Stimulated activated CD4-positive, alpha-beta T cell treated with anti-CD3 and anti-CD28 coated beads, Interleukin-4, amount 100 ng/mL, for 1 hour (primary cell): ENCODE data around the gene FAM149A.
A peak's percentile ranks its signal among the peaks of the same experiment; 100 is the strongest.

ENCODE experiments used
- DNase-seq: peaks from one replicate; pipeline ENCODE4 v3.0.0-alpha.2; 2020

FAM149A gene

GRCh38 chr4:186159613-186160012 lies 55.1 kb downstream of the FAM149A start:
- DNase-seq, result no peak

GRCh38 chr4:186161138-186161537 lies 56.6 kb downstream of the FAM149A start:
- DNase-seq, result peak; percentile 19

GRCh38 chr4:186166852-186167512 lies 62.5 kb downstream of the FAM149A start:
- DNase-seq, result no peak

GRCh38 chr4:186167605-186168004 lies 63.1 kb downstream of the FAM149A start:
- no peak for DNase-seq

- no peak for DNase-seq
Observed at GRCh38 chr4:186168750-186169149, 64.2 kb downstream of the FAM149A start.

- DNase-seq, result no peak
Observed at GRCh38 chr4:186169333-186169944, 64.9 kb downstream of the FAM149A start.

GRCh38 chr4:186169945-186170802 lies 65.7 kb downstream of the FAM149A start:
- DNase-seq, result no peak

GRCh38 chr4:186170966-186171365 lies 66.5 kb downstream of the FAM149A start:
- no peak for DNase-seq

- DNase-seq, result no peak
Observed at GRCh38 chr4:186172546-186172945, 68.0 kb downstream of the FAM149A start.

- DNase-seq, result no peak
Observed at GRCh38 chr4:186188107-186188506, 83.6 kb downstream of the FAM149A start.

GRCh38 chr4:186189656-186190055 lies 85.2 kb downstream of the FAM149A start:
- no peak for DNase-seq

- peak; percentile 53 for DNase-seq
Observed at GRCh38 chr4:186190581-186191199, 86.2 kb downstream of the FAM149A start.

GRCh38 chr4:186191200-186192065 lies 86.9 kb downstream of the FAM149A start, which contains the start of gene CYP4V2:
Gene CYP4V2, plus strand, starts transcription at chr4:186191567. Its CDS starts 257 bp downstream, at chr4:186191824.
- peak; percentile 86 for DNase-seq

GRCh38 chr4:186192066-186192612 lies 87.6 kb downstream of the FAM149A start:
- peak; percentile 36 for DNase-seq

- DNase-seq, result no peak
Observed at GRCh38 chr4:186193851-186194250, 89.3 kb downstream of the FAM149A start.

GRCh38 chr4:186196063-186196462 lies 91.6 kb downstream of the FAM149A start:
- no peak for DNase-seq

GRCh38 chr4:186200516-186200915 lies 96.0 kb downstream of the FAM149A start:
- DNase-seq, result no peak

GRCh38 chr4:186201010-186201409 lies 96.5 kb downstream of the FAM149A start:
- no peak for DNase-seq

GRCh38 chr4:186201535-186202230 lies 97.2 kb downstream of the FAM149A start:
- DNase-seq, result peak; percentile 65

GRCh38 chr4:186202490-186203140 lies 98.1 kb downstream of the FAM149A start:
- no peak for DNase-seq

- DNase-seq, result no peak
Observed at GRCh38 chr4:186203406-186203805, 98.9 kb downstream of the FAM149A start.
